HCT116 (cell line): Measurements from ENCODE around the gene PTPRZ1. TPM values are rescaled to one million over a fixed set of nuclear protein-coding genes. Genes with fewer than 3 reads are reported as not detected.

Source experiments
- ATAC-seq: fragments of 200-7000 bp; cut with Tn5 transposase; 2 replicates; pipeline ENCODE4 v1.9.1; 2020; ENCODE audit warnings: mild to moderate bottlenecking, moderate library complexity
- BruUV-seq: library from RNA; stranded (reverse); fragments of 400-500 nt; replicated peaks from 2 replicates; lab custom pipeline; 2021; lab: Mats Ljungman, UMichigan
- CTCF ChIA-PET: fragments of 300-600 bp; sonication (Branson Sonifier 250); formaldehyde crosslinking; loops from one replicate; lab custom pipeline; 2021; ENCODE audit warnings: antibody characterized with exemption; lab: Charles Lee
- POLR2A ChIA-PET: fragments of 300-600, 350-600 bp; sonication (Branson Sonifier 250); formaldehyde crosslinking; loops from one replicate; lab custom pipeline; 2021; ENCODE audit warnings: antibody characterized with exemption; lab: Charles Lee
- RAD21 ChIA-PET, 2 experiments: fragments of 300-600 bp; sonication (Branson Sonifier 250); formaldehyde crosslinking; loops; one replicate each; lab custom pipeline; 2023; ENCODE audit warnings: low total read pairs in 2 of 2; ENCODE audit not compliant: uncharacterized antibody in 2 of 2, unreplicated experiment in 2 of 2, low non-redundant PET in 1 of 2; lab: Charles Lee
- DNase-seq: peaks from one replicate; pipeline ENCODE4 v3.0.0-alpha.2; 2010; ENCODE audit warnings: low read depth, low spot score
- H2AFZ ChIP-seq: fragments of 200-600 bp; shearing (Covaris generic), sonication (generic); 2 replicates; pipeline ENCODE4 v1.6.1; 2017; ENCODE audit warnings: low read depth, mixed run types, mixed read lengths, antibody characterized with exemption, low read length; ENCODE audit not compliant: poor library complexity, severe bottlenecking
- H3K27ac ChIP-seq: 2 replicates; pipeline ENCODE4 v1.5.1; 2012; ENCODE audit warnings: low read depth, low read length
- H3K27me3 ChIP-seq: fragments of 200-600 bp; sonication (generic); 2 replicates; pipeline ENCODE4 v1.6.1; 2016; ENCODE audit warnings: mixed run types, low read length, mixed read lengths; ENCODE audit not compliant: insufficient read depth
- H3K36me3 ChIP-seq, 2 experiments: fragments of 200-500 bp in 1 of 2; fragments of 200-600 bp in 1 of 2; sonication (Bioruptor generic) in 1 of 2; sonication (generic) in 1 of 2; 2 replicates each; pipeline versions ENCODE4 v1.5.1 to v1.6.1; 2014 to 2016; ENCODE audit warnings: low read length in 2 of 2, inconsistent platforms in 1 of 2, mixed read lengths in 1 of 2, mixed run types in 1 of 2; ENCODE audit not compliant: insufficient read depth in 2 of 2, control insufficient read depth in 1 of 2
- H3K4me1 ChIP-seq, 2 experiments: fragments of 200-600 bp in 1 of 2; sonication (generic) in 1 of 2; 2 replicates each; pipeline versions ENCODE4 v1.5.1 to v1.6.1; 2012 to 2017; ENCODE audit warnings: low read length in 2 of 2, inconsistent platforms in 1 of 2, mild to moderate bottlenecking in 1 of 2, mixed read lengths in 1 of 2, mixed run types in 1 of 2, moderate library complexity in 1 of 2; ENCODE audit not compliant: insufficient read depth in 2 of 2, control insufficient read depth in 1 of 2
- H3K4me2 ChIP-seq: fragments of 200-600 bp; sonication (generic); 2 replicates; pipeline ENCODE4 v1.6.1; 2017; ENCODE audit warnings: mixed run types, low read length, mixed read lengths
- H3K4me3 ChIP-seq, 2 experiments: fragments of 200-600 bp in 1 of 2; sonication (generic) in 1 of 2; replicated peaks in 1 of 2; 2 replicates each; pipeline ENCODE4 v1.5.1; 2011 to 2016; ENCODE audit warnings: low read length in 2 of 2, control low read depth in 1 of 2, low read depth in 1 of 2, mild to moderate bottlenecking in 1 of 2, mixed read lengths in 1 of 2, mixed run types in 1 of 2
- H3K79me2 ChIP-seq: fragments of 200-600 bp; sonication (generic); 2 replicates; pipeline ENCODE4 v1.6.1; 2017; ENCODE audit warnings: mild to moderate bottlenecking, mixed run types, low read length, moderate library complexity, mixed read lengths; ENCODE audit not compliant: insufficient read depth
- H3K9ac ChIP-seq: fragments of 200-600 bp; sonication (generic); 2 replicates; pipeline ENCODE4 v1.6.1; 2016; ENCODE audit warnings: low read length, mixed read lengths
- H3K9me2 ChIP-seq: fragments of 200-600 bp; sonication (generic), shearing (Covaris generic); 2 replicates; pipeline ENCODE4 v1.6.1; 2017; ENCODE audit warnings: mixed run types, mild to moderate bottlenecking, moderate library complexity; ENCODE audit not compliant: insufficient read depth
- H3K9me3 ChIP-seq, 2 experiments: fragments of 200-500 bp in 1 of 2; fragments of 200-600 bp in 1 of 2; sonication (Bioruptor generic) in 1 of 2; sonication (generic) in 1 of 2; 2 replicates each; pipeline ENCODE4 v1.6.1; 2014 to 2017; ENCODE audit warnings: low read length in 2 of 2, mixed read lengths in 2 of 2, inconsistent platforms in 1 of 2, low read depth in 1 of 2, mild to moderate bottlenecking in 1 of 2, mixed run types in 1 of 2, moderate library complexity in 1 of 2; ENCODE audit not compliant: control insufficient read depth in 1 of 2, insufficient read depth in 1 of 2
- H4K20me1 ChIP-seq: fragments of 200-600 bp; sonication (generic), shearing (Covaris generic); 2 replicates; pipeline ENCODE4 v1.6.1; 2017; ENCODE audit warnings: mixed run types, mild to moderate bottlenecking, moderate library complexity; ENCODE audit not compliant: insufficient read depth
- CTCF ChIP-seq, 3 experiments: fragments of 200-600 bp in 1 of 3; sonication (generic) in 1 of 3; IDR thresholded peaks in 2 of 3; conservative IDR thresholded peaks in 1 of 3; 2 replicates each; pipeline ENCODE4 v1.5.1; 2012 to 2017; ENCODE audit warnings: low read depth in 2 of 3, low read length in 2 of 3, antibody characterized with exemption in 1 of 3, borderline replicate concordance in 1 of 3, control low read depth in 1 of 3, mild to moderate bottlenecking in 1 of 3, mixed read lengths in 1 of 3, mixed run types in 1 of 3, moderate library complexity in 1 of 3; ENCODE audit not compliant: insufficient read depth in 1 of 3
- EZH2phosphoT487 ChIP-seq: fragments of 200-600 bp; IDR thresholded peaks from 2 replicates; pipeline ENCODE4 v1.6.1; 2018; ENCODE audit warnings: antibody characterized with exemption, borderline replicate concordance
- POLR2A ChIP-seq: IDR thresholded peaks from 2 replicates; pipeline ENCODE4 v1.7.0; 2011; ENCODE audit warnings: borderline replicate concordance; ENCODE audit not compliant: insufficient read depth, insufficient read length; ENCODE audit errors: extremely low read depth
- REST ChIP-seq: IDR thresholded peaks from 2 replicates; pipeline ENCODE4 v1.6.1; 2012; ENCODE audit warnings: low read depth
- SP1 ChIP-seq: IDR thresholded peaks from 2 replicates; pipeline ENCODE4 v1.6.1; 2012; ENCODE audit warnings: low read depth
- TCF7L2 ChIP-seq: IDR thresholded peaks from 2 replicates; pipeline ENCODE4 v1.7.0; 2011; ENCODE audit warnings: borderline replicate concordance, inconsistent platforms; ENCODE audit not compliant: insufficient read depth, insufficient read length; ENCODE audit errors: extremely low read depth
- intact Hi-C: fragments of 100-400 bp; cut with micrococcal nuclease; formaldehyde crosslinking; loops from 2 replicates; pipeline ENCODE4 v1.10.0; 2022
- total RNA-seq: library from RNA; stranded (reverse); gene quantifications from one replicate; pipeline ENCODE4 v1.2.1, GENCODE V29; 2021; ENCODE audit not compliant: unreplicated experiment
- TF ChIP-seq, protein P1 (sequence below): IDR thresholded peaks from 2 replicates; pipeline ENCODE4 v1.6.1; 2012

The PTPRZ1 gene
- total RNA-seq, 1 experiment from 2014 or later = 0.25 TPM

DNA sequence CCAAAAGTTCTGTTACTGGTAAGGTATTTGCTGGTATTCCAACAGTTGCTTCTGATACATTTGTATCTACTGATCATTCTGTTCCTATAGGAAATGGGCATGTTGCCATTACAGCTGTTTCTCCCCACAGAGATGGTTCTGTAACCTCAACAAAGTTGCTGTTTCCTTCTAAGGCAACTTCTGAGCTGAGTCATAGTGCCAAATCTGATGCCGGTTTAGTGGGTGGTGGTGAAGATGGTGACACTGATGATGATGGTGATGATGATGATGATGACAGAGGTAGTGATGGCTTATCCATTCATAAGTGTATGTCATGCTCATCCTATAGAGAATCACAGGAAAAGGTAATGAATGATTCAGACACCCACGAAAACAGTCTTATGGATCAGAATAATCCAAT is 140.1 kb downstream of the PTPRZ1 start:
- TF ChIP-seq CTCF (IDR thresholded peaks at IDR 0.05 in 2 of 3, conservative IDR thresholded peaks at IDR 0.05 in 1 of 3; ENCODE audit: borderline replicate concordance in 1 of 3, insufficient read depth in 1 of 3, low read depth in 2 of 3, low read length in 2 of 3) (no peak), SP1 (no peak), EZH2phosphoT487 (no peak), POLR2A (no peak), TCF7L2 (no peak), REST (no peak)
- TF ChIP-seq, protein P1, sequence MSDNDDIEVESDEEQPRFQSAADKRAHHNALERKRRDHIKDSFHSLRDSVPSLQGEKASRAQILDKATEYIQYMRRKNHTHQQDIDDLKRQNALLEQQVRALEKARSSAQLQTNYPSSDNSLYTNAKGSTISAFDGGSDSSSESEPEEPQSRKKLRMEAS = no peak
- TF ChIP-seq, all 23 proteins: peak for 0
- intact Hi-C loops = no loop called here
- no peak overlapping the region for H2AFZ ChIP-seq
- no peaks in the 10 kb centered on the region for H3K9me2 ChIP-seq
- H3K36me3 ChIP-seq = no peaks in the 10 kb centered on the region
- H3K4me3 ChIP-seq = no peak overlapping the region
- no peak overlapping the region for H3K9ac ChIP-seq
- POLR2A ChIA-PET = no interaction called here
- no peak overlapping the region for H3K4me2 ChIP-seq
- H3K27me3 ChIP-seq = no peaks in the 10 kb centered on the region
- H3K9me3 ChIP-seq = no peaks in the 10 kb centered on the region
- RAD21 ChIA-PET = no interaction called here
- H3K4me1 ChIP-seq = no peaks in the 10 kb centered on the region
- ATAC-seq = no peak
- H3K79me2 ChIP-seq = no peaks in the 10 kb centered on the region
- H3K27ac ChIP-seq = no peak overlapping the region
- BruUV-seq = no TSS peak
- no peaks in the 10 kb centered on the region for H4K20me1 ChIP-seq
- no peak for DNase-seq
- CTCF ChIA-PET = interaction anchor here (0.6 kb wide), 1 partner anchor 586 kb away, joined by 3 read pairs; no protein-coding TSS in a partner anchor
